Measurements from ENCODE around the gene DIS3L2.

DNA sequence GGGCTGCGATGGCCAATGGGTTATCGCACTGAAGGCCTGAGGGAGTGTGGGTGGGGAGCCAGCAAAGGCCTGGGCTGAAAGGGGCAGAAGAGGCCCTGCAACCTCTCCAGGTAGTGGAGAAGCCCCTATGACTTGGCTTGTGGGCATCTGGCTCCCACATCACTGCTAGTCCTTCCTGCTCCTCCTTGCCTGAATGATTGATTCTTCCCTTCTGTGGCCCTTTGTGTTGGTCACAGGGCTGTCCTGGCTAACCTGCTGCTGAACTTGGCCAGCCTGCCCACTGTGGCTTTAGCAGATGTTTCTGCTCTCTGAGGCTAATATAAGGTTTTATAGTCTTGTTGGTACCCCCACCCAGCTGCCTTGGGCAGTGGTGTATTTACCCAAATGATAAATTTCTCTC is 280.8 kb downstream of the DIS3L2 start:
- no peak for TF ChIP-seq EZH2 (IDR thresholded peaks at IDR 0.05; ENCODE audit: insufficient read depth, poor library complexity, severe bottlenecking)
- TF ChIP-seq EZH2phosphoT487 (IDR thresholded peaks at IDR 0.05; ENCODE audit: insufficient read depth, low read depth): no peak
